Transverse colon (tissue), 4 donors: ENCODE measurements around the gene GPD1L.

Experiments used
- CTCF ChIP-seq, 5 experiments: fragments of 200-600 bp in 3 of 5; fragments of 450-650 bp in 2 of 5; sonication (generic) in 3 of 5; IDR thresholded peaks; 1 replicate in 2 of 5; 2 replicates in 3 of 5; pipeline ENCODE4 v1.5.1; 2016 to 2017; ENCODE audit warnings: antibody characterized with exemption in 5 of 5, inconsistent platforms in 3 of 5, mild to moderate bottlenecking in 2 of 5, moderate library complexity in 1 of 5
- POLR2AphosphoS5 ChIP-seq, 3 donors: sonication (generic); formaldehyde crosslinking; IDR thresholded peaks; one replicate each; pipeline ENCODE4 v1.6.1; 2016; ENCODE audit warnings: antibody characterized with exemption in 3 of 3

GRCh38 chr3:32198714-32199113, 92.3 kb downstream of the GPD1L start:
- no peak for TF ChIP-seq POLR2AphosphoS5 (IDR thresholded peaks at IDR 0.05)
- no peak for TF ChIP-seq CTCF (IDR thresholded peaks at IDR 0.05)
